ENCODE data around the gene RNF223.

DNA sequence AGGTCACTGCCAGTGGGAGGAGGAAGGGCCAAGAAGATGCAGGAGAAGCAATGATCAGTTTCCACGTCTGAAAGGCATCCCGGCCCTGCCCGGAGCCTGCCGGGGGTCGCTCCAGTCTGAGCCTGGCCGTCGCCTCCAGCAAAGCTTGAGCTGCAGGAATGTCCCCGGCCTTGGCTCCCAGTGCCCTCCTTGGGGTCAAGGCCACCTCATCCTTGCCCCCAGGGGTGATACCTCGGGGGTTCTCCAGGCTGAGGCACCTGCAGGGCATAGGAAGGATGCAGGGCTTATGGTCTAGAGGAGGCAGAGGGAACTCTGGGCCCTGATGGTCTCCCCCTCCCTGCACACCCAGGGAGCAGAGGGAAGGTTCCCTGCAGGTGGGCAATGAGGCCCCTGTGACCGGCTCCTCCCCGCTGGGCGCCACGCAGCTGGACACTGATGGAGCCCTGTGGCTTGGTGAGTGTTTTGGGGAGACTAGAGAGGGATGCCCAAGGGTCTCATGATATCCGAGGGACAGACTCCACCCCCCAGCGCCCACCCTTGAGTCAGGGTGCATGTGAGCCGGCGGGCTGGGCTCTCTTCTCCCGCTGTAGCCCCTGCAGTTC lies 19.9 kb downstream of the RNF223 start:
- TF ChIP-seq, protein P1, sequence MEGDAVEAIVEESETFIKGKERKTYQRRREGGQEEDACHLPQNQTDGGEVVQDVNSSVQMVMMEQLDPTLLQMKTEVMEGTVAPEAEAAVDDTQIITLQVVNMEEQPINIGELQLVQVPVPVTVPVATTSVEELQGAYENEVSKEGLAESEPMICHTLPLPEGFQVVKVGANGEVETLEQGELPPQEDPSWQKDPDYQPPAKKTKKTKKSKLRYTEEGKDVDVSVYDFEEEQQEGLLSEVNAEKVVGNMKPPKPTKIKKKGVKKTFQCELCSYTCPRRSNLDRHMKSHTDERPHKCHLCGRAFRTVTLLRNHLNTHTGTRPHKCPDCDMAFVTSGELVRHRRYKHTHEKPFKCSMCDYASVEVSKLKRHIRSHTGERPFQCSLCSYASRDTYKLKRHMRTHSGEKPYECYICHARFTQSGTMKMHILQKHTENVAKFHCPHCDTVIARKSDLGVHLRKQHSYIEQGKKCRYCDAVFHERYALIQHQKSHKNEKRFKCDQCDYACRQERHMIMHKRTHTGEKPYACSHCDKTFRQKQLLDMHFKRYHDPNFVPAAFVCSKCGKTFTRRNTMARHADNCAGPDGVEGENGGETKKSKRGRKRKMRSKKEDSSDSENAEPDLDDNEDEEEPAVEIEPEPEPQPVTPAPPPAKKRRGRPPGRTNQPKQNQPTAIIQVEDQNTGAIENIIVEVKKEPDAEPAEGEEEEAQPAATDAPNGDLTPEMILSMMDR (IDR thresholded peaks at IDR 0.05; ENCODE audit: low read length): no peak
- TF ChIP-seq EZH2 (optimal IDR thresholded peaks at IDR 0.05; ENCODE audit: low read depth, low read length): no peak
- no peak for TF ChIP-seq EZH2phosphoT487 (IDR thresholded peaks at IDR 0.05; ENCODE audit: low read length)

Data from MM.1S (cell line).